OCI-LY1 (cell line): Measurements from ENCODE around the gene FAM83F.

Experiments used
- H2AFZ ChIP-seq: fragments of 200-600 bp; sonication (generic), shearing (Covaris generic); 2 replicates; pipeline ENCODE4 v1.6.0; 2014; ENCODE audit warnings: antibody characterized with exemption, mild to moderate bottlenecking, low read length
- H3F3A ChIP-seq: fragments of 200-600 bp; sonication (generic), shearing (Covaris generic); 2 replicates; pipeline ENCODE4 v1.6.0; 2014; ENCODE audit warnings: mild to moderate bottlenecking, antibody characterized with exemption, low read length, moderate library complexity; ENCODE audit not compliant: insufficient read depth
- H3K27ac ChIP-seq: fragments of 200-600 bp; sonication (generic); 2 replicates; pipeline ENCODE4 v1.5.1; 2014; ENCODE audit warnings: low read length, mixed run types, mild to moderate bottlenecking, low read depth; ENCODE audit not compliant: poor library complexity, severe bottlenecking
- H3K27me3 ChIP-seq: fragments of 200-600 bp; sonication (generic); 2 replicates; pipeline ENCODE4 v1.6.0; 2014; ENCODE audit warnings: antibody characterized with exemption, mild to moderate bottlenecking, low read length, moderate library complexity; ENCODE audit not compliant: insufficient read depth
- H3K36me3 ChIP-seq: fragments of 200-600 bp; sonication (generic); 2 replicates; pipeline ENCODE4 v1.6.1; 2014; ENCODE audit warnings: mild to moderate bottlenecking, antibody characterized with exemption, low read length, moderate library complexity, mixed read lengths; ENCODE audit not compliant: insufficient read depth
- H3K4me1 ChIP-seq: fragments of 200-600 bp; sonication (generic); 2 replicates; pipeline ENCODE4 v1.5.1; 2014; ENCODE audit warnings: mild to moderate bottlenecking, low read length, moderate library complexity; ENCODE audit not compliant: insufficient read depth, severe bottlenecking
- H3K4me2 ChIP-seq: fragments of 200-600 bp; sonication (generic), shearing (Covaris generic); 2 replicates; pipeline ENCODE4 v1.6.1; 2014; ENCODE audit warnings: low read length
- H3K4me3 ChIP-seq: fragments of 200-600 bp; sonication (generic); 2 replicates; pipeline ENCODE4 v1.5.1; 2014; ENCODE audit warnings: low read length, low read depth, mild to moderate bottlenecking, mixed read lengths; ENCODE audit not compliant: poor library complexity, severe bottlenecking
- H3K79me2 ChIP-seq: fragments of 200-600 bp; shearing (Covaris generic); 2 replicates; pipeline ENCODE4 v1.6.1; 2016; ENCODE audit warnings: mixed run types, low read length, mixed read lengths; ENCODE audit not compliant: insufficient read depth
- H3K9ac ChIP-seq: fragments of 200-600 bp; sonication (generic), shearing (Covaris generic); 2 replicates; pipeline ENCODE4 v1.6.1; 2014; ENCODE audit warnings: mild to moderate bottlenecking, low read length, mixed read lengths
- H3K9me2 ChIP-seq: fragments of 200-600 bp; sonication (generic), shearing (Covaris generic); 2 replicates; pipeline ENCODE4 v1.6.1; 2014; ENCODE audit warnings: low read depth, mild to moderate bottlenecking, low read length, mixed read lengths
- H3K9me3 ChIP-seq: fragments of 200-600 bp; shearing (Covaris generic); 2 replicates; pipeline ENCODE4 v1.6.1; 2014; ENCODE audit warnings: low read length, mixed read lengths
- H4K20me1 ChIP-seq: fragments of 200-600 bp; sonication (generic), shearing (Covaris generic); 2 replicates; pipeline ENCODE4 v1.6.0; 2016; ENCODE audit warnings: mild to moderate bottlenecking, low read length; ENCODE audit not compliant: insufficient read depth
- CTCF ChIP-seq: fragments of 200-600 bp; sonication (generic), shearing (Covaris generic); IDR thresholded peaks from 2 replicates; pipeline ENCODE4 v1.5.1; 2017; ENCODE audit warnings: mild to moderate bottlenecking, antibody characterized with exemption, low read length, moderate library complexity, mixed read lengths
- EZH2 ChIP-seq: fragments of 200-600 bp; sonication (generic), shearing (Covaris generic); IDR thresholded peaks from 2 replicates; pipeline ENCODE4 v1.8.0; 2017; ENCODE audit warnings: borderline replicate concordance, mixed run types, mild to moderate bottlenecking, antibody characterized with exemption, low read length, moderate library complexity, mixed read lengths

The FAM83F gene

DNA sequence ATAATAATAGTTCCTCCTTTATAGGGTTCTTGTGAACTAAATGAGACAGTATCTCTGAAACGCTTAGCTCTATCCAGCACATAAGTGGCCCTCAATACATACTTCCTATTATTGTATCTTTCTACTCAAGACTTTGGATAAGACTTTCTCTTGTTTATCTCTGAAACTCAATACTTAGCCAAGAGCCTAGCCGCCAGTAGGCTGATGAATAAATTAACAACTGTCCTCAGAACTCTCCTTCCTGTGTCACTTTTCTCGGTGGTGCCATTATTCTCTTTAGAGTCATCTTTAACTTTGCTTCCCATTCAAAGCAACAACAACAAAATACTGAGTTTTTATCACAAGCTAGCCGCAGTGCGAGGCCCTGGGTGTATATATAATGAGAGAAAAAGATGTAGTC lies 86.9 kb downstream of the FAM83F start:
- no peak for TF ChIP-seq CTCF
- Histone ChIP-seq H3K36me3 (no peaks in the 10 kb centered on the region), H4K20me1 (no peaks in the 10 kb centered on the region), H3K79me2 (peaks cover 42% of the 10 kb centered on the region), H3K9me3 (peaks cover 9% of the 10 kb centered on the region; the same call in 1 of the 2 replicates), H3K4me3 (no peak overlapping the region), H3K27me3 (no peaks in the 10 kb centered on the region), H2AFZ (no peak overlapping the region), H3K9ac (no peak overlapping the region), H3K4me1 (peaks cover 11% of the 10 kb centered on the region), H3K9me2 (no peaks in the 10 kb centered on the region), H3F3A (no peaks in the 10 kb centered on the region), H3K4me2 (no peak overlapping the region), H3K27ac (no peak overlapping the region)

DNA sequence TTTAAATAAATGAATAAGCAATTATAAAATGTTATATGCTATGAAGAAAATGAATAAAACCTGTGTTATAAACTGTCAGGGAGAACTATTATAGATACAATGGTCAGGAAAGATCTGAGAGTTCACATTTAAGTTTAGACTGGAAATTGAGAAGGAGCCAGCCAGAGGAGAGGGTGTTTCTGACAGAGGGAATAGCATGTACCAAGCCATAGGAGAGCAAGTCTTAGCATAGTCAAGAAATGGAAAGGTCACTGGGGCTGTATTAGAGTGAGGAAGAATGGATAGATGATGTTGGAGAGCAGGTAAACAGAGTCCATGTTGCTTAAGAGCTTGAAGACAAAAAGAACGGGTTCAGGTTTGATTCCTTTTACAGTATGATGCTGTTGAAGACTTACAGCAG lies 87.4 kb downstream of the FAM83F start:
- TF ChIP-seq CTCF (no peak), EZH2 (no peak)
- Histone ChIP-seq H3K4me2 (no peak overlapping the region), H3F3A (no peaks in the 10 kb centered on the region), H3K79me2 (peaks cover 45% of the 10 kb centered on the region), H3K9me3 (peaks cover 9% of the 10 kb centered on the region; the same call in 1 of the 2 replicates), H3K27ac (no peak overlapping the region), H2AFZ (no peak overlapping the region), H3K4me3 (no peak overlapping the region), H3K36me3 (no peaks in the 10 kb centered on the region), H3K4me1 (peaks cover 7% of the 10 kb centered on the region), H4K20me1 (no peaks in the 10 kb centered on the region), H3K9me2 (no peaks in the 10 kb centered on the region), H3K9ac (no peak overlapping the region), H3K27me3 (no peaks in the 10 kb centered on the region)

DNA sequence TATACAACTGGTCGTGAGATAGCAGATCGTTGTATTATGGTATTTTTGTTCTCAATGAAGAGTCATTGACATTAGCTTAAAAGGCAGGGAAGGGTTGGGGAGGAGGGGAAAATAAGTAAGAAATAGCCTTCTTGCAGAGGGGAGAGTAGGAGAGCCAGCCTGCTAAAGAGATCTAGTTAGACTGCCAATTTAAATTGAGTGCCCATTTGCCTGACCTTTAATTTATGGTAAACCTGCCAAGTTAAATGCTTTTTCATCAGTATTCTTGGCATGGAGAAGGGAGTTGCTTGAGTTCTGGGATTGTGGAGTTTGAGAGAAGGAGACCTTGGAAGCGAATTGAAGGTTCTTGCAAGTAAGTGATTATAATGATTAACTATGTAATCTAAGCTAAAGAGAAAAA lies 89.0 kb downstream of the FAM83F start:
- Histone ChIP-seq H3K27ac (no peak overlapping the region), H3K9me3 (peaks cover 9% of the 10 kb centered on the region; the same call in 1 of the 2 replicates), H3K4me1 (peaks cover 17% of the 10 kb centered on the region), H3K36me3 (no peaks in the 10 kb centered on the region), H3K79me2 (peaks cover 45% of the 10 kb centered on the region), H3K9me2 (no peaks in the 10 kb centered on the region), H3K9ac (no peak overlapping the region), H2AFZ (no peak overlapping the region), H3F3A (no peaks in the 10 kb centered on the region), H3K27me3 (no peaks in the 10 kb centered on the region), H4K20me1 (no peaks in the 10 kb centered on the region), H3K4me2 (no peak overlapping the region), H3K4me3 (no peak overlapping the region)
- TF ChIP-seq CTCF (no peak), EZH2 (no peak)
